HG03095 (cell line): ENCODE data around the gene MYRFL.
"Not testable (repeated sequence)": the region's sequence is repeated elsewhere in the genome, so short reads cannot be mapped to it uniquely, and the experiment has no call there.

Source experiments
- ATAC-seq: cut with Tn5 transposase; IDR thresholded peaks from one replicate; pipeline ENCODE4 v1.9.1; 2021; ENCODE audit warnings: moderate library complexity; ENCODE audit not compliant: unreplicated experiment

Gene MYRFL

GRCh38 chr12:69984241-69984640 is 159.2 kb downstream of the MYRFL start:
- ATAC-seq = no peak

GRCh38 chr12:69985656-69986055 is 160.6 kb downstream of the MYRFL start:
- no peak for ATAC-seq

- ATAC-seq = no peak
These were observed 161.1 kb downstream of the MYRFL start for GRCh38 chr12:69986114-69986513.

GRCh38 chr12:69987579-69988091 is 162.6 kb downstream of the MYRFL start:
- no peak for ATAC-seq

GRCh38 chr12:69988481-69989321 is 163.7 kb downstream of the MYRFL start:
- no peak for ATAC-seq

- ATAC-seq = no peak
These were observed 166.8 kb downstream of the MYRFL start for GRCh38 chr12:69991690-69992288.

GRCh38 chr12:69993433-69993832 is 168.4 kb downstream of the MYRFL start:
- no peak for ATAC-seq

GRCh38 chr12:69994086-69994485 is 169.1 kb downstream of the MYRFL start:
- ATAC-seq = not testable (repeated sequence)

- no peak for ATAC-seq
These were observed 169.7 kb downstream of the MYRFL start for GRCh38 chr12:69994724-69995173.

- ATAC-seq = no peak
These were observed 171.2 kb downstream of the MYRFL start for GRCh38 chr12:69996241-69996640.

GRCh38 chr12:69996722-69997121 is 171.7 kb downstream of the MYRFL start:
- ATAC-seq = no peak

GRCh38 chr12:69998011-69998410 is 173.0 kb downstream of the MYRFL start:
- no peak for ATAC-seq

- ATAC-seq = no peak
These were observed 173.9 kb downstream of the MYRFL start for GRCh38 chr12:69998922-69999321.

- ATAC-seq = no peak
These were observed 174.5 kb downstream of the MYRFL start for GRCh38 chr12:69999561-69999960.

- no peak for ATAC-seq
These were observed 177.3 kb downstream of the MYRFL start for GRCh38 chr12:70002097-70002911.

- ATAC-seq = no peak
These were observed 177.9 kb downstream of the MYRFL start for GRCh38 chr12:70002912-70003255.

GRCh38 chr12:70005864-70006618 is 181.0 kb downstream of the MYRFL start:
- ATAC-seq = no peak

- ATAC-seq = no peak
These were observed 181.6 kb downstream of the MYRFL start for GRCh38 chr12:70006619-70006973.

GRCh38 chr12:70007687-70008086 is 182.7 kb downstream of the MYRFL start:
- no peak for ATAC-seq
